ENCODE results near the gene LARP1. TPM values are rescaled to one million over a fixed set of nuclear protein-coding genes. Genes with fewer than 3 reads are reported as not detected.
"Not testable (repeated sequence)": the region's sequence is repeated elsewhere in the genome, so short reads cannot be mapped to it uniquely, and the experiment has no call there.

LARP1 gene
- polyA plus RNA-seq, 6 donors from 2014 or later, result 4.3 to 22.7 (median 11.1) TPM

DNA sequence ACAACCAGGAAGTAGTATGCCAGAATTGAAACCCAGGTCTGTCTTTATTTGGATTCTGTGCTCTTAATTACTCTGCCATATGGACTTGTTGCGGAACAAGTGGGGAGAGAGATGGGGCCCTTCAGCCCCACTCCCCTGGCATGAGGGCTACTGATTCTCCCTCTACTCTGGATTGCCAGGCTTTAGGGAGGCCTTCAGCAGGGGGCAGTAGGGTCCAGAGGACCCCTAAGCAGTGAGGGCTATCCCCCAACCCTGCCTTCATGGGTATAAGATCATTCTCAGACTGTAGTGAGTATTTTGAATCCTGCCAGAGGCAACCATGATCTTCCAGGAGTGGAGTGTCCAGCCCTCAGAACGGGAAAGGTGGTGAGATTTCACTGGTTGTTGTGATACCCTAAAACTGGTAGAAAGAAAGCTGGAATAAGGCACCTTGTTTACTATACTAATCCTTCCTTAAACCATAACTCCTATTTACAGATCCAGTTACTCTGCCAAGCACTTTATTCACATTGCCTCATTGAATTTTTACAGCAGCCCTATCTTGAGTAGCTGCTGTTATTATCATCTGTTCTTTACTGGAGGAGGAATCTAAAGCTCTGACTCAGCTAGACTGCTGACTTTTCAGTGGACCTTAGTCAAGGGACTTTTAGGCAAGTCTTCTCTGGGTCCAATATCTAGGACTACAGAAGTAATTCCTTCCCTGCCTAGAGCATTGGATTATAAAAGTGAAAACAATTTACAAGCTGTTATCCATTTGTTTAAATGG, 31.3 kb upstream of the LARP1 start:
- Mint-ChIP-seq H3K4me3 (peak overlapping the region in 1 of 8 donors; percentile 16), H3K9me3 (no peaks in the 10 kb centered on the region), H3K27me3 (peaks cover 0 to 3% (median 0%) of the 10 kb centered on the region in 3 donors), H3K36me3 (no peaks in the 10 kb centered on the region), H3K4me1 (no peaks in the 10 kb centered on the region), H3K27ac (peak overlapping the region in 2 of 6 donors; percentile 2 to 28)
- DNase-seq (no peak), ATAC-seq (ENCODE audit: low read depth in 2 of 2) (no peak)

DNA sequence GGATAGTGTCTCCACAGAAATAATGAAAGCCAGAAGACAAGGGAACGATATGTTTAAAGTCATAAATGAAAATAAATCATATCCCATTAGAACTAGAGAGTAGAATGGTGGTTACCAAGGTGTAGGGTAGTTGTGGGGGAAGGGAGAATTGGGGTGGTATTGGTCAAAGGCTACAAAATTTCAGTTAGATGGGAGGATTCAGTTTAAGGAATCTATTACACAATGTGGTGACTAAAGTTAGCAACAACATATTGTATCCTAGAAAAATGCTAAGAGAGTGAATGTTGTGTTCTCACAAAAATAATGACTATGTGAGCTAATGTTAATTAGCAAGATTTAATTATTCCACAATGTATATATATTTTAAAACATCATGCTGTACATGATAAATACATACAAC, 27.8 kb upstream of the LARP1 start:
- H3K36me3 Mint-ChIP-seq, result no peaks in the 10 kb centered on the region
- H3K27ac Mint-ChIP-seq, result no peak overlapping the region
- peaks cover 0 to 3% (median 0%) of the 10 kb centered on the region in 3 donors for H3K27me3 Mint-ChIP-seq
- H3K9me3 Mint-ChIP-seq, result no peaks in the 10 kb centered on the region
- H3K4me3 Mint-ChIP-seq, result no peak overlapping the region
- DNase-seq (no peak), ATAC-seq (ENCODE audit: low read depth in 2 of 2) (no peak)
- no peaks in the 10 kb centered on the region for H3K4me1 Mint-ChIP-seq

DNA sequence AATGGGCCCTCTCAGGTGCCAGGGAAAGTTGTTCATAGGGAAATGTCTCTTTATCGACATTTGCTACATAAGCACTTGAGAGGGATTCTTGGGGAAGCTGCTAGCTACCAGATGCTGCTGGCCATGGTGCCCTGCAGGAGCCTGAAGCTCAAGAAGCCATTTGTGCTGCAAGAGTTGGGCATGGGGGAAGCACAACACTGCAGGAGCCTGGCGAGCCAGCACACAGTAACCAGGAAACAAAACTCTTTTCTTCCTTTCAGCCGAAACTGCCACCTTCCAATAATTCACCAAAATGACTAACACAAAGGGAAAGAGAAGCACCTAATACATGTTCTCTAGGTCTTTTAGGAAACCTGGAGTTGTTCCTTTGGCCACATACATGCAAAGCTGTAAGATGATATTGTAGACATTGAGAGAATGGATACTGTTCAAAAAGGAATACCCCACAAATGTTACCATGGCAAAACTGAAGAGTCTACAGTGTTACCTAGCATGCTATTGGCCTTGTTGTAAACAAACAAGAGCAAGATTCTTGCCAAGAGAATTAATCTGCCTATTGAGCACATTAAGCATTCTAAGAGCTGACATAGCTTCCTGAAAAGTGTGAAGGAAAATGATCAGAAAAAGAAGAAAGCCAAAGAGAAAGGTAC, 26.1 kb upstream of the LARP1 start:
- no peaks in the 10 kb centered on the region for H3K9me3 Mint-ChIP-seq
- H3K4me1 Mint-ChIP-seq, result no peaks in the 10 kb centered on the region
- H3K4me3 Mint-ChIP-seq, result no peak overlapping the region
- ATAC-seq (ENCODE audit: low read depth in 2 of 2), result no peak
- no peak for DNase-seq
- H3K27me3 Mint-ChIP-seq, result no peaks in the 10 kb centered on the region
- H3K36me3 Mint-ChIP-seq, result no peaks in the 10 kb centered on the region
- H3K27ac Mint-ChIP-seq, result no peak overlapping the region

DNA sequence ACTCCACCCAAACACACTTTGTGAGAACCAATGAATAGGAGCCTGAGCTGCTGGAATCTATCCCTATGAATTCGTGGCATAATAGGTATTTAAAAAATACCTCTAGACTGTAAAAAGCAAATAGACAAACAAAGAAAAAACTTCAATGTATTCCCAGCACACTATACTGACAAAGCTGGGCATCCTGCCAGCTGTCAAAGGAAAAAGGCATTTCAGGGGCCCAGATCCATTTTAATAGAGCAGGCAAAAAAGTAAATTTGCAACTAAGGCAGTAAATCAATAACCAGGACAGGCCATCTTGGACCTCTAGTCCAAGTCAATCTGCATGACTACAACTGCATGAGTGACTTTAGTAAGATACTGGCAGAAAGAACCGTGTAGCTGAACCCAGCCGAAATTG, 25.6 kb upstream of the LARP1 start:
- Mint-ChIP-seq H3K4me3 (no peak overlapping the region), H3K27ac (no peak overlapping the region), H3K27me3 (no peaks in the 10 kb centered on the region), H3K4me1 (no peaks in the 10 kb centered on the region), H3K9me3 (no peaks in the 10 kb centered on the region), H3K36me3 (no peaks in the 10 kb centered on the region)
- ATAC-seq (ENCODE audit: low read depth in 2 of 2) (no peak), DNase-seq (no peak)

GRCh38 chr5:154730761-154731160, 24.4 kb upstream of the LARP1 start:
- not testable (repeated sequence) for H3K4me3 Mint-ChIP-seq; DNase-seq; H3K27me3 Mint-ChIP-seq; H3K27ac Mint-ChIP-seq; H3K9me3 Mint-ChIP-seq; ATAC-seq (ENCODE audit: low read depth in 2 of 2); H3K36me3 Mint-ChIP-seq; H3K4me1 Mint-ChIP-seq

GRCh38 chr5:154732212-154732611, 23.0 kb upstream of the LARP1 start:
- H3K27ac Mint-ChIP-seq, result no peak overlapping the region
- H3K4me1 Mint-ChIP-seq, result peaks cover 0 to 3% (median 0%) of the 10 kb centered on the region in 3 donors
- no peak overlapping the region for H3K4me3 Mint-ChIP-seq
- ATAC-seq (ENCODE audit: low read depth in 2 of 2) (no peak), DNase-seq (no peak)
- no peaks in the 10 kb centered on the region for H3K27me3 Mint-ChIP-seq
- H3K36me3 Mint-ChIP-seq, result no peaks in the 10 kb centered on the region
- no peaks in the 10 kb centered on the region for H3K9me3 Mint-ChIP-seq

GRCh38 chr5:154734370-154735248, 20.6 kb upstream of the LARP1 start:
- Mint-ChIP-seq H3K27me3 (no peaks in the 10 kb centered on the region), H3K36me3 (no peaks in the 10 kb centered on the region), H3K27ac (peak overlapping the region in 1 of 6 donors; percentile 70), H3K9me3 (no peaks in the 10 kb centered on the region), H3K4me1 (peaks cover 0 to 3% (median 0%) of the 10 kb centered on the region in 3 donors), H3K4me3 (no peak overlapping the region)
- ATAC-seq (ENCODE audit: low read depth in 2 of 2), result no peak
- DNase-seq, result no peak

GRCh38 chr5:154735362-154735761, 19.8 kb upstream of the LARP1 start:
- not testable (repeated sequence) for H3K36me3 Mint-ChIP-seq; H3K9me3 Mint-ChIP-seq; DNase-seq; ATAC-seq (ENCODE audit: low read depth in 2 of 2); H3K27me3 Mint-ChIP-seq; H3K4me3 Mint-ChIP-seq; H3K4me1 Mint-ChIP-seq; H3K27ac Mint-ChIP-seq

GRCh38 chr5:154736372-154736771, 18.8 kb upstream of the LARP1 start:
- DNase-seq; ATAC-seq (ENCODE audit: low read depth in 2 of 2); H3K36me3 Mint-ChIP-seq; H3K4me3 Mint-ChIP-seq; H3K9me3 Mint-ChIP-seq; H3K4me1 Mint-ChIP-seq; H3K27me3 Mint-ChIP-seq; H3K27ac Mint-ChIP-seq: not testable (repeated sequence)

DNA sequence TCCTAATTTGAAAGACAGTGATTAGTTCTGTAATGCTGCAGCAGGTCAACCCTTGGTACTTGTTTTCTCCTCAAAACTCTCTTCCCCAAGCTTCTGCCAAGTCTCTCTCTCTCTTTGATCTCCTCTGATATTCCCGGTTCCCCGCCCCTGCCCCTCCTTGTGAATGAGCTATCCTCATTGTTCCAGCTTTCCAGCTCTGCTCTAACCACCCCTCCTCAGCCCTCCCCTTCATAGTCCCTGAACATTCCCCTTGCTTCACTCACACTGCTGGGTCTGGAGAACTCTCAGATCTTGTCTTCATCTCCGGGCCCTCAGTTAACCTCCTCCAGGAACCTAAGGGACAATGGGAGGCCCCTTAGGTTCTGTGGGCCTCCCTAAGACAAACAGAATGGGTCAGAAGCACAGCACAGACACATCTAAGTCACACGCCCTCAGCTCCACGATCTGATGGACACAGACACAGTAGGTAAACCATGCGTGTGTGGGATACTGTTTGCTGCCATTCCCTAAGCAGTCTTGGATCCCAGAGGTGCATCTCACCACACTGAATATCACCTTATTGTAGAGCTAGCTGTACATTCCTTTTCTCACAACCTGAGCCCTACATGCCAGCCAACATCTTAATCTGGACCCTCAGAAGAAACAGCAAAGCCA, 17.4 kb upstream of the LARP1 start:
- Mint-ChIP-seq H3K4me3 (no peak overlapping the region), H3K27me3 (no peaks in the 10 kb centered on the region), H3K4me1 (peaks cover 0 to 3% (median 0%) of the 10 kb centered on the region in 3 donors), H3K27ac (peak overlapping the region in 1 of 6 donors; percentile 49), H3K36me3 (no peaks in the 10 kb centered on the region), H3K9me3 (no peaks in the 10 kb centered on the region)
- ATAC-seq (ENCODE audit: low read depth in 2 of 2) (no peak), DNase-seq (no peak)

DNA sequence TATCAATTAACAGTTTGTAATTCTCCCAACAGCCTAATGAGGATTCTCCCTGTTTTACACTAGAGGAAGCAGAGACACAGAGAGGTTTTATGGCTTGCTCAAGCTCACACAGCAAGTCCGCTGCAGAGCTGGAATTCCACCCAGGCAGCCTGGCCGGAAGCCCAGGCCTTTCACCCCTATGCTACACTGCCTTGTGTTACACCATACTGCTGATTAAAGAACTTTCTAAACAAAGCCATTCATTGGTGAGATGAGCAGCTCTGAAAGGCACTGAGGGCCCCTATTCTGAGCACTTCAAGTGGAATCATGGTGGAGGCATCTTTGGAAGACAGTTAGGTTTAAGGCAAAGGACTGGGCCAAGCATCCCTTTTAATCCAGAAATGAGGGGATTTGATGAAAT, 14.7 kb upstream of the LARP1 start:
- H3K36me3 Mint-ChIP-seq, result no peaks in the 10 kb centered on the region
- DNase-seq (no peak), ATAC-seq (ENCODE audit: low read depth in 2 of 2) (no peak)
- no peaks in the 10 kb centered on the region for H3K27me3 Mint-ChIP-seq
- H3K4me3 Mint-ChIP-seq, result no peak overlapping the region
- H3K27ac Mint-ChIP-seq, result no peak overlapping the region
- no peaks in the 10 kb centered on the region for H3K4me1 Mint-ChIP-seq
- no peaks in the 10 kb centered on the region for H3K9me3 Mint-ChIP-seq

- no peak overlapping the region for H3K4me3 Mint-ChIP-seq
- DNase-seq (no peak), ATAC-seq (ENCODE audit: low read depth in 2 of 2) (no peak)
- H3K27me3 Mint-ChIP-seq, result no peaks in the 10 kb centered on the region
- no peaks in the 10 kb centered on the region for H3K36me3 Mint-ChIP-seq
- no peaks in the 10 kb centered on the region for H3K4me1 Mint-ChIP-seq
- H3K9me3 Mint-ChIP-seq, result no peaks in the 10 kb centered on the region
- H3K27ac Mint-ChIP-seq, result no peak overlapping the region
These were observed 14.2 kb upstream of the LARP1 start for GRCh38 chr5:154740957-154741356.

GRCh38 chr5:154741415-154741814, 13.8 kb upstream of the LARP1 start:
- peak overlapping the region in 1 of 6 donors; percentile 65 for H3K27ac Mint-ChIP-seq
- ATAC-seq (ENCODE audit: low read depth in 2 of 2) (no peak), DNase-seq (no peak)
- H3K36me3 Mint-ChIP-seq, result no peaks in the 10 kb centered on the region
- no peaks in the 10 kb centered on the region for H3K4me1 Mint-ChIP-seq
- no peak overlapping the region for H3K4me3 Mint-ChIP-seq
- H3K9me3 Mint-ChIP-seq, result no peaks in the 10 kb centered on the region
- H3K27me3 Mint-ChIP-seq, result peaks cover 0 to 3% (median 0%) of the 10 kb centered on the region in 3 donors

Measured in naive B cell (primary cell).